IMR-90 (cell line): ENCODE results near the gene GXYLT2. TPM values are rescaled to one million over a fixed set of nuclear protein-coding genes. Genes with fewer than 3 reads are reported as not detected.
A peak's percentile ranks its signal among the peaks of the same experiment; 100 is the strongest.

Source experiments
- ATAC-seq: fragments of 200-7000 bp; cut with Tn5 transposase; 2 replicates; pipeline ENCODE4 v1.9.1; 2020; ENCODE audit warnings: low read depth, mild to moderate bottlenecking, moderate library complexity
- BruUV-seq: library from RNA; stranded (reverse); fragments of 400-500 nt; replicated peaks from 2 replicates; lab custom pipeline; 2021; lab: Mats Ljungman, UMichigan
- CTCF ChIA-PET: fragments of 300-600 bp; formaldehyde crosslinking; extraction: SDS; loops from one replicate; lab custom pipeline; 2021; ENCODE audit warnings: antibody characterized with exemption; lab: Yijun Ruan, JAX
- POLR2A ChIA-PET: fragments of 300-600 bp; sonication (Branson Sonifier 250); formaldehyde crosslinking; loops from one replicate; lab custom pipeline; 2022; ENCODE audit warnings: antibody characterized with exemption; ENCODE audit not compliant: unreplicated experiment; lab: Charles Lee
- DNase-seq: peaks from one replicate; pipeline ENCODE4 v3.0.0; 2013
- H2AFZ ChIP-seq: replicated peaks from 2 replicates; pipeline ENCODE3; 2013; ENCODE audit warnings: low read length, mild to moderate bottlenecking; ENCODE audit not compliant: poor library complexity
- H2AK5ac ChIP-seq: 2 replicates; pipeline ENCODE4 v1.6.1; 2013; ENCODE audit warnings: low read depth, low read length, inconsistent platforms
- H2AK9ac ChIP-seq: replicated peaks from 2 replicates; pipeline ENCODE3; 2013; ENCODE audit warnings: mild to moderate bottlenecking, low read depth, low read length, moderate library complexity; ENCODE audit not compliant: poor library complexity
- H2BK120ac ChIP-seq: 2 replicates; pipeline ENCODE4 v1.6.1; 2013; ENCODE audit warnings: low read depth, low read length, inconsistent platforms
- H2BK15ac ChIP-seq: 3 replicates; pipeline ENCODE4 v1.6.1; 2013; ENCODE audit warnings: low read depth, low read length, inconsistent platforms
- H2BK20ac ChIP-seq: 2 replicates; pipeline ENCODE4 v1.6.1; 2013; ENCODE audit warnings: low read depth, mild to moderate bottlenecking, inconsistent platforms, low read length, moderate library complexity
- H2BK5ac ChIP-seq: 2 replicates; pipeline ENCODE4 v1.6.1; 2013; ENCODE audit warnings: mild to moderate bottlenecking, low read depth, low read length, inconsistent platforms; ENCODE audit not compliant: poor library complexity, severe bottlenecking
- H3K14ac ChIP-seq: replicated peaks from 2 replicates; pipeline ENCODE4 v1.6.1; 2013; ENCODE audit warnings: low read depth, low read length, inconsistent platforms
- H3K18ac ChIP-seq: 2 replicates; pipeline ENCODE4 v1.6.1; 2013; ENCODE audit warnings: low read depth, low read length, control low read depth
- H3K23ac ChIP-seq: 2 replicates; pipeline ENCODE4 v1.6.1; 2013; ENCODE audit warnings: low read depth, low read length, inconsistent platforms
- H3K27ac ChIP-seq: 2 replicates; pipeline ENCODE4 v1.5.1; 2013; ENCODE audit warnings: mild to moderate bottlenecking, control low read depth, low read length; ENCODE audit not compliant: insufficient read depth
- H3K27me3 ChIP-seq: 2 replicates; pipeline ENCODE4 v1.6.1; 2013; ENCODE audit warnings: low read length; ENCODE audit not compliant: control insufficient read depth, insufficient read depth
- H3K36me3 ChIP-seq: 2 replicates; pipeline ENCODE4 v1.6.1; 2013; ENCODE audit warnings: low read length, mixed read lengths; ENCODE audit not compliant: control insufficient read depth, insufficient read depth
- H3K4ac ChIP-seq: 2 replicates; pipeline ENCODE4 v1.6.1; 2013; ENCODE audit warnings: low read depth, low read length, inconsistent platforms
- H3K4me1 ChIP-seq: 2 replicates; pipeline ENCODE4 v1.6.1; 2013; ENCODE audit warnings: low read length, mixed read lengths; ENCODE audit not compliant: control insufficient read depth, insufficient read depth
- H3K4me2 ChIP-seq: 2 replicates; pipeline ENCODE4 v1.6.1; 2013; ENCODE audit warnings: low read depth, mild to moderate bottlenecking, control low read depth, low read length, moderate library complexity
- H3K4me3 ChIP-seq: 2 replicates; pipeline ENCODE4 v1.5.1; 2013; ENCODE audit warnings: low read depth, mild to moderate bottlenecking, control low read depth, low read length, moderate library complexity; ENCODE audit not compliant: insufficient read depth
- H3K56ac ChIP-seq: 2 replicates; pipeline ENCODE4 v1.6.1; 2013; ENCODE audit warnings: low read length, inconsistent platforms; ENCODE audit not compliant: insufficient read depth; ENCODE audit errors: extremely low read depth
- H3K79me1 ChIP-seq, 2 experiments: 2 replicates each; pipeline ENCODE4 v1.6.1; 2013; ENCODE audit warnings: low read length in 2 of 2, inconsistent platforms in 1 of 2, low read depth in 1 of 2
- H3K9ac ChIP-seq: 2 replicates; pipeline ENCODE4 v1.6.1; 2013; ENCODE audit warnings: low read depth, low read length, control low read depth
- H3K9me1 ChIP-seq: 2 replicates; pipeline ENCODE4 v1.6.1; 2013; ENCODE audit warnings: low read length, inconsistent platforms; ENCODE audit not compliant: insufficient read depth
- H3K9me3 ChIP-seq: 2 replicates; pipeline ENCODE4 v1.6.1; 2013; ENCODE audit warnings: low read length; ENCODE audit not compliant: control insufficient read depth, insufficient read depth
- H4K20me1 ChIP-seq: 2 replicates; pipeline ENCODE4 v1.6.1; 2013; ENCODE audit warnings: low read length, inconsistent platforms; ENCODE audit not compliant: insufficient read depth
- H4K5ac ChIP-seq: 2 replicates; pipeline ENCODE4 v1.6.1; 2013; ENCODE audit warnings: mild to moderate bottlenecking, low read depth, low read length, control low read depth
- H4K8ac ChIP-seq, 2 experiments: 2 replicates each; pipeline ENCODE4 v1.6.1; 2013; ENCODE audit warnings: low read depth in 2 of 2, low read length in 2 of 2, control low read depth in 1 of 2, inconsistent platforms in 1 of 2
- H4K91ac ChIP-seq: 2 replicates; pipeline ENCODE4 v1.6.1; 2013; ENCODE audit warnings: low read depth, low read length, inconsistent platforms; ENCODE audit not compliant: insufficient read depth
- BHLHE40 ChIP-seq: fragments of 150-350 bp; IDR thresholded peaks from 2 replicates; pipeline ENCODE4 v1.6.1; 2016; ENCODE audit warnings: mild to moderate bottlenecking, low read depth, low read length
- CEBPB ChIP-seq: IDR thresholded peaks from 2 replicates; pipeline ENCODE4 v1.6.1; 2012; ENCODE audit warnings: low read depth, low read length, improper control_type of control experiment
- ELK1 ChIP-seq: fragments of 150-350 bp; IDR thresholded peaks from 2 replicates; pipeline ENCODE4 v1.6.1; 2016; ENCODE audit warnings: low read depth, mild to moderate bottlenecking, low read length, moderate library complexity, borderline replicate concordance
- FOS ChIP-seq: fragments of 150-350 bp; IDR thresholded peaks from 2 replicates; pipeline ENCODE4 v1.6.1; 2016; ENCODE audit warnings: low read depth, low read length
- MAFK ChIP-seq: IDR thresholded peaks from 2 replicates; pipeline ENCODE4 v1.6.1; 2012; ENCODE audit warnings: low read depth, low read length, improper control_type of control experiment
- MAZ ChIP-seq: IDR thresholded peaks from 2 replicates; pipeline ENCODE4 v1.6.1; 2012; ENCODE audit warnings: low read depth, mild to moderate bottlenecking, low read length, improper control_type of control experiment, moderate library complexity, borderline replicate concordance
- MXI1 ChIP-seq: IDR thresholded peaks from 2 replicates; pipeline ENCODE4 v1.6.1; 2012; ENCODE audit warnings: low read depth, mild to moderate bottlenecking, low read length, moderate library complexity, borderline replicate concordance
- RFX5 ChIP-seq: IDR thresholded peaks from 2 replicates; pipeline ENCODE4 v1.8.0; 2012; ENCODE audit warnings: low read depth, mild to moderate bottlenecking, low read length, moderate library complexity
- WGBS, 2 experiments: methylation state at CpG; one replicate each; pipeline versions ENCODE4 v1.1.5 to v1.1.7; 2013; ENCODE audit warnings: missing lambda C conversion rate in 2 of 2; ENCODE audit not compliant: insufficient read length in 1 of 2; ENCODE audit errors: extremely low coverage in 2 of 2; 5-methylcytosine and 5-hydroxymethylcytosine counted together
- dilution Hi-C: fragments of 300-500 bp; cut with HindIII; formaldehyde crosslinking; loops from one replicate; pipeline ENCODE4 v1.14.3; 2018; ENCODE audit warnings: low sequenced_read_pairs; ENCODE audit not compliant: unreplicated experiment
- in situ Hi-C: fragments of 300-500 bp; cut with MboI; formaldehyde crosslinking; loops from 3 replicates; pipeline ENCODE4 v1.14.3; 2019; ENCODE audit warnings: low sequenced_read_pairs, inconsistent platforms, mixed read lengths
- intact Hi-C: fragments of 100-400 bp; cut with micrococcal nuclease; formaldehyde crosslinking; loops from 2 replicates; pipeline ENCODE4 v1.10.0; 2022
- polyA plus RNA-seq, 3 experiments: library from polyadenylated mRNA; depleted of rRNA; stranded (reverse); fragments of >200 nt; gene quantifications; 2 replicates each; pipeline ENCODE4 v1.2.3, GENCODE V29; 2012; ENCODE audit warnings: low replicate concordance in 1 of 3
- total RNA-seq: library from RNA; depleted of rRNA; stranded (reverse); fragments of >200 nt; gene quantifications from 2 replicates; pipeline ENCODE4 v1.2.3, GENCODE V29; 2012

Gene GXYLT2
- total and polyA plus RNA-seq, 2 of the 4 experiments (the other 2 are of a cell fraction): 5.7 to 11.1 TPM

GRCh38 chr3:72996121-72996472 is 108.3 kb downstream of the GXYLT2 start:
- Histone ChIP-seq H2BK120ac (peak overlapping the region; percentile 87), H4K91ac (peak overlapping the region; percentile 96), H2AK5ac (peak overlapping the region; percentile 91), H3K9ac (peak overlapping the region; percentile 89), H2AFZ (peak overlapping the region; percentile 98), H3K4ac (peak overlapping the region; percentile 98), H4K20me1 (peaks cover 37% of the 10 kb centered on the region), H2BK15ac (peak overlapping the region; percentile 33; the same call in 1 of the 3 replicates), H3K9me3 (no peaks in the 10 kb centered on the region), H4K8ac (peak overlapping the region; percentile 98 to 100), H3K4me3 (peak overlapping the region; percentile 79), H2BK20ac (peak overlapping the region; percentile 38; the same call in 1 of the 2 replicates), H4K5ac (peak overlapping the region; percentile 99), H3K79me1 (peaks cover 3 to 6% of the 10 kb centered on the region in 2 experiments; a peak in 2 of 4 replicates), H3K23ac (peak overlapping the region; percentile 95), H3K9me1 (peaks cover 3% of the 10 kb centered on the region; the same call in 1 of the 2 replicates), H3K56ac (peak overlapping the region; percentile 83), H2AK9ac (peak overlapping the region; percentile 77), H3K4me1 (peaks cover 8% of the 10 kb centered on the region), H3K14ac (peak overlapping the region; percentile 97), H3K4me2 (peak overlapping the region; percentile 93), H3K27me3 (no peaks in the 10 kb centered on the region), H2BK5ac (peak overlapping the region; percentile 84), H3K18ac (peak overlapping the region; percentile 80), H3K36me3 (peaks cover 3% of the 10 kb centered on the region), H3K27ac (peak overlapping the region; percentile 97)
- TF ChIP-seq MAZ (no peak), BHLHE40 (no peak), MAFK (no peak), MXI1 (no peak), RFX5 (no peak), CEBPB (no peak), FOS (no peak), ELK1 (no peak)
- in situ Hi-C loops (no loop called here), intact Hi-C loops (loop anchor here (5.0 kb wide), 4 partner anchors 41 to 109 kb away; partner anchors contain the start of gene GXYLT2), dilution Hi-C loops (no loop called here)
- ChIA-PET POLR2A (interaction anchor here (0.6 kb wide), 1 partner anchor 15 kb away, joined by 3 read pairs; no protein-coding TSS in a partner anchor), CTCF (no interaction called here)
- whole genome bisulfite sequencing, 2 experiments: 100% methylated on average over 5 of the region's 20 CpGs; no CpG with 5 or more reads in 1 of the 2 experiments
- no peak for ATAC-seq
- BruUV-seq: no TSS peak
- no peak for DNase-seq
